Activated T-cell treated with anti-CD3 and anti-CD28 coated beads, Interleukin-2, amount 50 U/mL, for 48 hours (primary cell): ENCODE data around the gene MXD4.
"Not testable (repeated sequence)": the region's sequence is repeated elsewhere in the genome, so short reads cannot be mapped to it uniquely, and the experiment has no call there.

Source experiments
- DNase-seq, 2 experiments: peaks; one replicate each; pipeline ENCODE4 v3.0.0-alpha.2; 2020

The MXD4 gene

GRCh38 chr4:2217726-2218125 is 44.2 kb downstream of the MXD4 start:
- no peak for DNase-seq

- no peak for DNase-seq
Measured at GRCh38 chr4:2212831-2213230, 49.1 kb downstream of the MXD4 start.

- DNase-seq = not testable (repeated sequence)
Measured at GRCh38 chr4:2202789-2203188, 59.1 kb downstream of the MXD4 start.
